ELR (cell line): ENCODE measurements around the gene S100A10.

ENCODE experiments used
- DNase-seq: peaks from one replicate; pipeline ENCODE4 v3.0.0-alpha.2; 2015; ENCODE audit warnings: low read depth

The S100A10 gene

DNA sequence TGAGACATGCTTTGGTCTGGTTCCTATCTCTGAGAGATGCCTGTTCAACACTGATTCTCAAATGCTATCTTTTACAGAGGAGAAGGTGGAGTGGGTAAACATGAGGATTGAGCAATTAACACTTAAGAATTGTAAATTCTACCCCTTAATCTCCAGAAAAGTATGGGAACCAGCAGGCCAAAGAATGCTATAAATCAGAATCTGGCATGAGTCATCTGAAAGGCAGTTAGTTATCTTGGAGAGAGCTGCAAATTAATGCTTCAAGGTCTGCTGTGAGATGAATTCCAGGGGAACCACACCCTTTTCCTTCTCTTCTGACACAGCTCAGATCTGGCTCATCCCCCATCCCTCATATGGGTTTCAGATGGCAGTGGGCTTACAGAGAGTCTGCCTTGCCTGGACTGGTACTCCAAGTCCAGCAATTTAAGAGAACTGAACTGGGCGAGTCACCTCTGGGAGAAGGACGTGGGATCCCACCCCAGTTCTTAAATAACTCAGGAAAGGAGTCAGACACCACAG is 5.2 kb downstream of the S100A10 start:
- peak; percentile 96 for DNase-seq

GRCh38 chr1:151986501-151987190 is 7.0 kb downstream of the S100A10 start:
- DNase-seq: no peak

DNA sequence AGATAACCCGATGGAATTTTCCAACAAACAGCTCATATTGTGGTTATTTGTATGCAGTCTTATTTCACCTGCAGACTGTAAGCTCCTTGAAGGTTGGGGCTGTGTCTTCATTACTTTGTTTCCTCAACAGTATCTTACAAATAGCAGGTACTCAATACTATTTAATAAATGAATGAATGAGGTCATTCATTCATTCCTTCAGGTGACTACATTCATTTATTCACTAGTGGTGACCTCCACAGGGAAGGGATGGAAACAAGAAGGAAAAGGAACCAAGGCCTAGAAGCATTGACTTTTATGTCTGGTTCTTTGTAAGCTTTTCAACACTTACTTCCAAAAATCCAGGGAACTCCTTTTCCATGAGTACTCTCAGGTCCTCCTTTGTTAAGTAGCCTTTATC is 7.9 kb downstream of the S100A10 start:
- DNase-seq: no peak

DNA sequence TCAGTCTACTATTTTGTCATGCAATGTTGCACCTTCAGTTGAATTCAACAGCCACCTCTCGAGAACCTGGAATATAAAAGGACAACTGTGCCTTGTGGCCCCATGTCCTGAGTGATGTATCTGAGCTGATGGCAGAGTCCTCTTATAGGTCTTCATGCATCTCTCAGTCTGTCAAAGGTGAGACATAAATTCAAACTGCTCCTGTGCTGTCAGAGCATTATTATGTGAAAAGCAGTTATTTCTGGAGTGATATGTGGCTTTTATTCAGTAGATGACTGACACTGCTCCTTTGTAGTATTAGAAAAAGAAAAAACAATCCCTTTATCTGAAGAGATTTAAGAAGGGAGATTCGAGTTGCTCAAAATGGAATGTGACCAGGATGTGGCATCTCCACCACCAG is 8.4 kb downstream of the S100A10 start:
- DNase-seq: no peak

DNA sequence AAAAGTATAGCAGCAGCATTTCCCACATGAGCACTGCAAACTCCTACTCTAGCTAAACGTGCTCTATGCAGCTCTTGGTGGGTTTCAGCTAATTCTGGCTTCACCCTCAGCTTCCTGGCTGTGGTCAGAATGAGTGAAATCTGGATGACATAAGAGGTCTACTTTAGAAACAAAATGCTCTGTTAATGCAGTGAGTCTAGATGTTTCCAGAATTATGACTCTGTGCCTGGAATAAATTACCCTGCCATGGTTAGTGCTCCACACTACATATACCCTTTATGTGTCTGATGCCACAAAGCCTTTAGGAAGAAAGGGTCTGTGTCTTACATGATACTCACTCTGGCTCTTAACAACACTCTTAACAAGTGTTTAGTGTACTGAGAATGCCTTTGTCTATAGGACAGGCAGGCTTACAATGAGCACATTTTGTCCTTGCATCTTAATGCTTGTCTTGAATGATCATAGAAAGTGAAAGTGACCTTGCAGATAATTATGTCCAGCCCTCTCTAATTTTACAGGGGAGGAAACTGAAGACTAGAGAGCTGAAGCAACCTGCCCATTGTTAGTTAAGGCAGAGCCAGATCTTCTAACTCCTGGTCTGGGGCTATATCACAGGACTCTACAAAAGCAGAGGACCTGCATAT is 9.2 kb downstream of the S100A10 start:
- DNase-seq: no peak

DNA sequence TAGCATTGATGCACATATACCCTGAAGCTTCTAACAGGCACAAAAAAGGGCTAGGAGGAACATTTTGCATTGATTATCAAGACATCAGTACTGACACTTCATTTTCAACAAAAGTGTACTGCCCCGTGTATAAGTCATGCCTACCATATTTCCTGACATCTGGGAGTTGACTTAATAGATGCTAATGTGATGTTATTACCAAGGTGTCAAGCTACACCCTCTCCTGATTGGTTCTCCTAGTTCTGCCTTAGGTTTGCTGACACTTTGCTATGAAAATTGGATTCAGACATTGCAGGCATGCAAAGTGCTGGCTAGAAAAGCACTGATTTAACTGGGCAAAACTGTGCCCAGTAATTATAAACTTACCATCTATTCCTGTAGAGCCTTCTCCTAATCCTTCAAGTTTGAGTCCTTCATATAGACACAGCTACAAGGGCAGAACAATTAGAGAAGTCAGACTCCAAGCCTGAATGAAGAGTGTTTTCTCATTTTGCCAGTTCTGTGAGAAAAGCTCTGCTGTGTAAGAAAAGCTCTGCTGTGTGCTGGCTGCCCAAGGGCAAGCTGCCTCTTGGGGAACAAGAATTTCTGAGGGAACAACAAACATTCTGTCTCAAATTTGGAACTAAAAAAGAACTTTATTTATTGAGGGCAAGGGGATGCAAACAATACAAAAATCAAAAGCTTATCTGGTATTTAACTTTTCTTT is 11.2 kb downstream of the S100A10 start:
- no peak for DNase-seq

DNA sequence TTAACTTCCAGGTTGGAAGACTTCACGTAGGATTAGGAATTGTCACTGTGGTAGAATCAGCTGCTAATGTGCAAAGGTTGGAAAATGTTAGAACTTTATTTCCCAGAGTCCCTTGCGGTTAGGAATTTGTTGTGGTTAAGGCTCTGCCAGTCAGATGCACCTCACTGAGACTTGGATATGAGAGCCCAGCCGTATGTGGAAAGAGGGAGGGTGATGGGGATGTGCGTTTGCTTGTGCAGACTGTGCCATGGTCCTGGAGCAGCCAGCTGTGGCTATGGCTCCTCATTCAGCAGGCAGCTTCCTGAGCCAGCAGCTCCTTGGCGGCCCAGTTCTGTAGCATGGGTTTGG is 12.5 kb downstream of the S100A10 start:
- DNase-seq: no peak

GRCh38 chr1:151980287-151981177 is 13.1 kb downstream of the S100A10 start:
- DNase-seq: peak; percentile 46

- no peak for DNase-seq
These were observed 14.7 kb downstream of the S100A10 start for GRCh38 chr1:151978922-151979321.

- DNase-seq: no peak
These were observed 15.9 kb downstream of the S100A10 start for GRCh38 chr1:151977662-151978230.

DNA sequence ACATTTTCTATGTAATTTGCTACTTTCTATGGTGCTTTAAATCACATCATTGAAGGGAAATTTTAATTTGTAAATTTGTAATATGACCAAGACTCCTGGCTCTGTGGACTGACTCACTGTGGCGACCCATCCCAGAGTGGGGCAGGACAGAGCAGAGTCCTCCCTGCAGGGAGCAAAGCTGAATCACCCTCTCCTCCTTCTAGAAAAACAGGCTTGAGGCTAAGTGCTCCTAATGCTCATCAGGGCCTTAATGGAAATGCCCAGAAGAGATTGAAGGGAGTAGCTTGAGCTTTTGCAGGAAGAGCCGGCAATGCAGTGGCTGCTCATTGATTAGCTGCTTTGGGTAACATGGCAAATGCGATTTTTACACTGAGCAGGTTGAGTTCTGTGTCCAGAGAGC is 16.8 kb downstream of the S100A10 start:
- DNase-seq: peak; percentile 78

DNA sequence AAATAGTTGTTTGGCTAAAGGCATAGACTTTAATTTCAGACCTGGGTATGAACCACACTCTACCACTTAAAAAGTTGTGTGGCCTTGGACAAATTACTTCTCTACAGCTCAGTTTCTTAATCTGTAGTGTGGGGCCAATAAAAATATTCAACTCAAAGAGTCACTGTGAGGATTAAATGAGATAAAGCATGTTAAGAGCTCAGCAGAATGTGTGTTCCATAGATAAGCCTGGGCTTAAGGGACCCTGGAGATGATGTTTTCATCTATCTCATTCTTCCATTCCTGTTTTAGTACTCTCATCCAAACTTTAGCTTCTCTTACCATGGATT is 17.7 kb downstream of the S100A10 start:
- DNase-seq: no peak

DNA sequence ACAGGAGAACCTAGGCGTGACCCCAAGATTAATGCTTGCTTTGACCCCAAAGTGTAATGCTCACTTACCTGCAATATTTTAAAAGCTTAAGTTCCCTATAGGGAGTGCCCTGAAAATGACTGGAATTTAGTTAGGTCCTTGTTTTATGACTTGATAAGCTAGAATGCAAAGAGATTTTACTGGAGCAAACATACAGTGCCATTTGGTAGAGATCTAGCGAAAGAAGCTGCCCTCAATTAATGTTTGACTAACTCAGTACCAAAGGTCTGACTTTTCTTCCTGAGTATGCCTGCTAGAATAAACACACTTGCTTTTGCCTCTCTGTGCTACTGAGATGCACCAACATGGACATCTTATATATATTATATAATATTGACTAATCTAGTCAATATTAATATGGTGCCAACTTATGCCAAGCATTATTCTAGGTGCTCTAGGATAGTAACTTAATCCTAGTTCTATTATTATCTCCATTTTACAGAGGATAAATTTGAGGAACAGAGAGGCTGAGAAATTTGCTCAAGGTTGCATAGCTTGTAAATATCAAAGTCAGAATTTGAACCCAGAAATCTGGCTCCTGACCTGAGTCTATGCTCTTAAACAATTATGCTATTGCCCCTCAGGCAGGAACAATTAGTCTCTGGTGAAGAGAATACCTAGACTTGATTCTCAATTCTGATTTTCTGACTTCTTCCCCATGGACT is 18.2 kb downstream of the S100A10 start:
- no peak for DNase-seq

GRCh38 chr1:151972542-151973248 is 21.0 kb downstream of the S100A10 start:
- peak; percentile 90 for DNase-seq

- no peak for DNase-seq
These were observed 23.0 kb downstream of the S100A10 start for GRCh38 chr1:151970626-151971025.

- no peak for DNase-seq
These were observed 23.5 kb downstream of the S100A10 start for GRCh38 chr1:151970128-151970527.

- DNase-seq: no peak
These were observed 24.8 kb downstream of the S100A10 start for GRCh38 chr1:151968791-151969399.

GRCh38 chr1:151968058-151968457 is 25.6 kb downstream of the S100A10 start:
- DNase-seq: peak; percentile 73

GRCh38 chr1:151967091-151967490 is 26.6 kb downstream of the S100A10 start:
- no peak for DNase-seq

GRCh38 chr1:151966061-151966460 is 27.6 kb downstream of the S100A10 start:
- no peak for DNase-seq
